GM19468 (cell line): ENCODE results near the gene PCID2.
"Not testable (repeated sequence)": the region's sequence is repeated elsewhere in the genome, so short reads cannot be mapped to it uniquely, and the experiment has no call there.

ENCODE experiments used
- ATAC-seq: cut with Tn5 transposase; IDR thresholded peaks from one replicate; pipeline ENCODE4 v1.9.1; 2021; ENCODE audit warnings: mild to moderate bottlenecking, moderate library complexity, moderate number of reproducible peaks; ENCODE audit not compliant: unreplicated experiment; ENCODE audit errors: extremely low read depth

The PCID2 gene

GRCh38 chr13:113168211-113168610 is 40.3 kb downstream of the PCID2 start:
- ATAC-seq = no peak

- ATAC-seq = no peak
Measured at GRCh38 chr13:113167575-113167974, 40.9 kb downstream of the PCID2 start.

GRCh38 chr13:113167155-113167554 is 41.3 kb downstream of the PCID2 start:
- no peak for ATAC-seq

GRCh38 chr13:113166681-113167080 is 41.8 kb downstream of the PCID2 start:
- no peak for ATAC-seq

GRCh38 chr13:113166266-113166665 is 42.2 kb downstream of the PCID2 start:
- no peak for ATAC-seq

- no peak for ATAC-seq
Measured at GRCh38 chr13:113164492-113164891, 44.0 kb downstream of the PCID2 start.

- ATAC-seq = no peak
Measured at GRCh38 chr13:113162783-113163685, 45.4 kb downstream of the PCID2 start.

GRCh38 chr13:113161975-113162374 is 46.5 kb downstream of the PCID2 start:
- ATAC-seq = not testable (repeated sequence)

GRCh38 chr13:113161433-113161832 is 47.0 kb downstream of the PCID2 start:
- no peak for ATAC-seq

GRCh38 chr13:113160983-113161382 is 47.5 kb downstream of the PCID2 start:
- ATAC-seq = no peak

- ATAC-seq = no peak
Measured at GRCh38 chr13:113159701-113160100, 48.8 kb downstream of the PCID2 start.

GRCh38 chr13:113158946-113159345 is 49.5 kb downstream of the PCID2 start:
- ATAC-seq = no peak

GRCh38 chr13:113157929-113158747 is 50.3 kb downstream of the PCID2 start, which contains the start of gene PROZ:
Gene PROZ (plus strand): TSS chr13:113158648. CDS start chr13:113158661, 13 bp downstream.
- ATAC-seq = no peak

GRCh38 chr13:113157206-113157928 is 51.1 kb downstream of the PCID2 start:
- ATAC-seq = no peak

GRCh38 chr13:113155982-113156655 is 52.4 kb downstream of the PCID2 start:
- ATAC-seq = no peak

GRCh38 chr13:113155201-113155600 is 53.3 kb downstream of the PCID2 start:
- no peak for ATAC-seq

GRCh38 chr13:113153810-113154748 is 54.4 kb downstream of the PCID2 start:
- ATAC-seq = no peak

- no peak for ATAC-seq
Measured at GRCh38 chr13:113152984-113153809, 55.3 kb downstream of the PCID2 start.
